CD4-positive, alpha-beta T cell (primary cell): Measurements from ENCODE around the gene PRKCA. TPM values are rescaled to one million over a fixed set of nuclear protein-coding genes. Genes with fewer than 3 reads are reported as not detected.

Experiments used
- ATAC-seq: fragments of 200-7000 bp; cut with Tn5 transposase; one replicate; pipeline ENCODE4 v1.10.0; 2022; ENCODE audit warnings: mild to moderate bottlenecking; ENCODE audit not compliant: poor library complexity
- CTCF ChIA-PET: fragments of 350-600 bp; sonication (Branson Sonifier 250); formaldehyde crosslinking; loops from one replicate; lab custom pipeline; 2021; ENCODE audit warnings: antibody characterized with exemption, inconsistent platforms; lab: Charles Lee
- POLR2A ChIA-PET: fragments of 350-600 bp; sonication (Branson Sonifier 250); formaldehyde crosslinking; loops from one replicate; lab custom pipeline; 2021; ENCODE audit warnings: antibody characterized with exemption, inconsistent platforms; lab: Charles Lee
- DNase-seq, 14 experiments: peaks; one replicate each; pipeline ENCODE4 v3.0.0-alpha.2; 2013 to 2020; ENCODE audit warnings: mixed read lengths in 2 of 14
- H3K27ac ChIP-seq, 2 donors: one replicate each; pipeline versions ENCODE4 v1.5.1 to v1.7.0; 2013; ENCODE audit warnings: low read length in 2 of 2, low read depth in 1 of 2, mild to moderate bottlenecking in 1 of 2
- H3K27me3 ChIP-seq, 2 experiments: 1 replicate in 1 of 2; 2 replicates in 1 of 2; pipeline versions ENCODE4 v1.6.1 to v1.7.0; 2013; ENCODE audit warnings: low read length in 2 of 2, control low read depth in 1 of 2, mild to moderate bottlenecking in 1 of 2, moderate library complexity in 1 of 2; ENCODE audit not compliant: insufficient read depth in 2 of 2, control insufficient read depth in 1 of 2
- H3K36me3 ChIP-seq: one replicate; pipeline ENCODE4 v1.6.1; 2013; ENCODE audit warnings: low read length, control low read depth; ENCODE audit not compliant: insufficient read depth
- H3K4me1 ChIP-seq: one replicate; pipeline ENCODE4 v1.6.1; 2013; ENCODE audit warnings: low read length, control low read depth; ENCODE audit not compliant: insufficient read depth
- H3K4me3 ChIP-seq: one replicate; pipeline ENCODE4 v1.5.1; 2013; ENCODE audit warnings: mild to moderate bottlenecking, low read length, moderate library complexity
- H3K9me3 ChIP-seq, 2 experiments: 1 replicate in 1 of 2; 2 replicates in 1 of 2; pipeline versions ENCODE4 v1.6.1 to v1.7.0; 2013; ENCODE audit warnings: low read length in 2 of 2, mild to moderate bottlenecking in 2 of 2, control low read depth in 1 of 2, moderate library complexity in 1 of 2; ENCODE audit not compliant: control insufficient read depth in 1 of 2, insufficient read depth in 1 of 2
- H3K27ac Mint-ChIP-seq: one replicate; pipeline ENCODE4 v1.8.0; 2020; ENCODE audit warnings: mixed read lengths
- H3K27me3 Mint-ChIP-seq: one replicate; pipeline ENCODE4 v1.8.0; 2021; ENCODE audit warnings: mixed read lengths
- H3K36me3 Mint-ChIP-seq: one replicate; pipeline ENCODE4 v1.8.0; 2021; ENCODE audit warnings: low read depth, mixed read lengths
- H3K4me1 Mint-ChIP-seq: one replicate; pipeline ENCODE4 v1.8.0; 2021; ENCODE audit warnings: low read depth, mixed read lengths
- H3K4me3 Mint-ChIP-seq: one replicate; pipeline ENCODE4 v1.8.0; 2020; ENCODE audit warnings: mild to moderate bottlenecking, mixed read lengths
- H3K9me3 Mint-ChIP-seq: one replicate; pipeline ENCODE4 v1.8.0; 2020; ENCODE audit warnings: mixed read lengths
- intact Hi-C, 2 experiments: fragments of 100-400 bp; cut with DNase I in 1 of 2; cut with micrococcal nuclease in 1 of 2; formaldehyde crosslinking; loops; one replicate each; pipeline versions ENCODE4 v1.15.1 to v1.9.0; 2023 to 2025; cut with DNase I, micrococcal nuclease
- total RNA-seq, 174 experiments: library from RNA in 2 of 174; stranded (reverse) in 2 of 174; gene quantifications; one replicate each; pipeline ENCODE4 v1.2.3 and lab custom pipeline; 2021 to 2026
- TF ChIP-seq, protein P1 (sequence below): fragments of 200-600 bp; IDR thresholded peaks from one replicate; pipeline ENCODE4 v1.8.0; 2022; ENCODE audit warnings: antibody characterized with exemption, mild to moderate bottlenecking

Gene PRKCA
- total RNA-seq, 2 experiments from 2014 or later = 84.8 to 88.6 TPM

DNA sequence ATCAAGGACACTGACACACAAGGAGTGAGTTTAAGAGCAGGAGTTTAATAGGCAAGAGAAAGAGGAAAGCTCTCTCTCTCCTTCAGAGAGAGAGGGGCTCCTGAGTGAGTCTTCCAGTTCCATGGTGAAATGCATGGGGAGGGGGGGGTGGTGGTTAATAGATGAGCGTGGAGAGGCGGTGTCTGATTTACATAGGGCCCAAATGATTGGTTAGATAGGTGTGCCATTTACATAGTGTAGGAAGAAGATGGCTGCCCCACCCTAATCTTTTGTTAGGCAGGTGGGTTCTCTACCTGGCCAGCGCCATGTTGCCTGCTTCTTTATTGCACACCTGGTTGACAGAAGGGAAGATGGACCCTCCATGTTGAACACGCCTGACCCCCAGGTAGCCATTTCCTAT, 282.5 kb downstream of the PRKCA start:
- no peak for DNase-seq
- H3K4me3 Mint-ChIP-seq = no peak overlapping the region
- H3K27me3 Mint-ChIP-seq = no peaks in the 10 kb centered on the region
- H3K9me3 Mint-ChIP-seq = no peaks in the 10 kb centered on the region
- POLR2A ChIA-PET = no interaction called here
- H3K27ac ChIP-seq = no peak overlapping the region
- CTCF ChIA-PET = no interaction called here
- peaks cover 0 to 4% of the 10 kb centered on the region in 2 experiments for H3K9me3 ChIP-seq
- no peak overlapping the region for H3K27ac Mint-ChIP-seq
- peaks cover 5% of the 10 kb centered on the region for H3K4me1 ChIP-seq
- ATAC-seq = no peak
- peaks cover 42% of the 10 kb centered on the region for H3K36me3 Mint-ChIP-seq
- no peak overlapping the region for H3K4me3 ChIP-seq
- H3K27me3 ChIP-seq = no peaks in the 10 kb centered on the region
- no peaks in the 10 kb centered on the region for H3K36me3 ChIP-seq
- peaks cover 68% of the 10 kb centered on the region for H3K4me1 Mint-ChIP-seq
- TF ChIP-seq, protein P1, sequence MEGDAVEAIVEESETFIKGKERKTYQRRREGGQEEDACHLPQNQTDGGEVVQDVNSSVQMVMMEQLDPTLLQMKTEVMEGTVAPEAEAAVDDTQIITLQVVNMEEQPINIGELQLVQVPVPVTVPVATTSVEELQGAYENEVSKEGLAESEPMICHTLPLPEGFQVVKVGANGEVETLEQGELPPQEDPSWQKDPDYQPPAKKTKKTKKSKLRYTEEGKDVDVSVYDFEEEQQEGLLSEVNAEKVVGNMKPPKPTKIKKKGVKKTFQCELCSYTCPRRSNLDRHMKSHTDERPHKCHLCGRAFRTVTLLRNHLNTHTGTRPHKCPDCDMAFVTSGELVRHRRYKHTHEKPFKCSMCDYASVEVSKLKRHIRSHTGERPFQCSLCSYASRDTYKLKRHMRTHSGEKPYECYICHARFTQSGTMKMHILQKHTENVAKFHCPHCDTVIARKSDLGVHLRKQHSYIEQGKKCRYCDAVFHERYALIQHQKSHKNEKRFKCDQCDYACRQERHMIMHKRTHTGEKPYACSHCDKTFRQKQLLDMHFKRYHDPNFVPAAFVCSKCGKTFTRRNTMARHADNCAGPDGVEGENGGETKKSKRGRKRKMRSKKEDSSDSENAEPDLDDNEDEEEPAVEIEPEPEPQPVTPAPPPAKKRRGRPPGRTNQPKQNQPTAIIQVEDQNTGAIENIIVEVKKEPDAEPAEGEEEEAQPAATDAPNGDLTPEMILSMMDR = no peak
- intact Hi-C loops = no loop called here

- intact Hi-C loops = no loop called here
- Mint-ChIP-seq H3K4me1 (peaks cover 67% of the 10 kb centered on the region), H3K9me3 (no peaks in the 10 kb centered on the region), H3K36me3 (peaks cover 42% of the 10 kb centered on the region), H3K27me3 (no peaks in the 10 kb centered on the region), H3K27ac (no peak overlapping the region), H3K4me3 (no peak overlapping the region)
- Histone ChIP-seq H3K36me3 (no peaks in the 10 kb centered on the region), H3K27ac (no peak overlapping the region), H3K4me1 (peaks cover 5% of the 10 kb centered on the region), H3K9me3 (no peaks in the 10 kb centered on the region), H3K4me3 (no peak overlapping the region), H3K27me3 (no peaks in the 10 kb centered on the region)
- ChIA-PET POLR2A (no interaction called here), CTCF (no interaction called here)
- TF ChIP-seq, protein P1 = no peak
- DNase-seq = no peak
- ATAC-seq = no peak
Measured at GRCh38 chr17:66585472-66585871, 283.1 kb downstream of the PRKCA start.

- TF ChIP-seq, protein P1 = no peak
- peaks cover 45% of the 10 kb centered on the region for H3K4me1 Mint-ChIP-seq
- ATAC-seq (no peak), DNase-seq (no peak)
- no peaks in the 10 kb centered on the region for H3K27me3 ChIP-seq
- no peaks in the 10 kb centered on the region for H3K27me3 Mint-ChIP-seq
- no peaks in the 10 kb centered on the region for H3K9me3 ChIP-seq
- no peak overlapping the region for H3K4me3 Mint-ChIP-seq
- POLR2A ChIA-PET = no interaction called here
- H3K4me3 ChIP-seq = no peak overlapping the region
- H3K4me1 ChIP-seq = peaks cover 5% of the 10 kb centered on the region
- peaks cover 33% of the 10 kb centered on the region for H3K36me3 Mint-ChIP-seq
- CTCF ChIA-PET = no interaction called here
- intact Hi-C loops = no loop called here
- no peak overlapping the region for H3K27ac ChIP-seq
- no peaks in the 10 kb centered on the region for H3K9me3 Mint-ChIP-seq
- no peak overlapping the region for H3K27ac Mint-ChIP-seq
- H3K36me3 ChIP-seq = peaks cover 4% of the 10 kb centered on the region
Measured at GRCh38 chr17:66589892-66590291, 287.5 kb downstream of the PRKCA start.
